ENCODE data around the gene FRMD4A.

DNA sequence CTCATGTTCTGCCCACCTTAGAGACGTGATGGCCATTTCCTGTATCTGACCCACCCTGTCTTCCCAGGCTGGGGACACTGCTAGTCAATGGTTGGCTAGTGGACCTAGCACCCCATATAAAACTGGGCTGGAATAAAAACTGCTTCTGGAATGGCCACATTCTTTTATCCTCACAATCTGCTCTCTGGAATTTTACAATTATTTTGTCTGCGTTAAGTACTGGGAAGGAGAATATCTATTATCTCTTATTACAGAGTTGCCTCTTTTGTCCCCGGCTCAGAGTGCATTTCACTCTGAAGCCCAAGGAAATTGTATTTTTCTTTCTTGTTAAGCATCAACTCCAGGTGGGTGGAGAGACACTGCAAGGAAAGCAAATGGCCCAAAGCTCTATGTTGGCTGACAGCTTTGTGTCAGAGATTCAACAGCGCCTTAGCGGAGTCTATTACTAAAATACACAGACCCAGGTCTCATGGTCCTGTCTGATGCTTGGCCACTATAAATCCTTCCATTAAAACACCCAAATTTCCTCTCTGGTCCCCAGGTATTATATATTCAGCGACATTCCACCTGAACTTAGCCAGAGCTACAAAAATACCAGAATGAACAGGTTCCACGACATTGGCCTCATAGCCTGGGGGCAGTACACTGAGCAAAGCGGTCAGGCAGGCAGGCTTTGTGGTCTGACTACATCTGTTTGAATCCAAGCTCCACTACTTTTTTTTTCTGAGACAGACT, 622.3 kb downstream of the FRMD4A start:
- TF ChIP-seq, protein P1, sequence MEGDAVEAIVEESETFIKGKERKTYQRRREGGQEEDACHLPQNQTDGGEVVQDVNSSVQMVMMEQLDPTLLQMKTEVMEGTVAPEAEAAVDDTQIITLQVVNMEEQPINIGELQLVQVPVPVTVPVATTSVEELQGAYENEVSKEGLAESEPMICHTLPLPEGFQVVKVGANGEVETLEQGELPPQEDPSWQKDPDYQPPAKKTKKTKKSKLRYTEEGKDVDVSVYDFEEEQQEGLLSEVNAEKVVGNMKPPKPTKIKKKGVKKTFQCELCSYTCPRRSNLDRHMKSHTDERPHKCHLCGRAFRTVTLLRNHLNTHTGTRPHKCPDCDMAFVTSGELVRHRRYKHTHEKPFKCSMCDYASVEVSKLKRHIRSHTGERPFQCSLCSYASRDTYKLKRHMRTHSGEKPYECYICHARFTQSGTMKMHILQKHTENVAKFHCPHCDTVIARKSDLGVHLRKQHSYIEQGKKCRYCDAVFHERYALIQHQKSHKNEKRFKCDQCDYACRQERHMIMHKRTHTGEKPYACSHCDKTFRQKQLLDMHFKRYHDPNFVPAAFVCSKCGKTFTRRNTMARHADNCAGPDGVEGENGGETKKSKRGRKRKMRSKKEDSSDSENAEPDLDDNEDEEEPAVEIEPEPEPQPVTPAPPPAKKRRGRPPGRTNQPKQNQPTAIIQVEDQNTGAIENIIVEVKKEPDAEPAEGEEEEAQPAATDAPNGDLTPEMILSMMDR (IDR thresholded peaks at IDR 0.05) = no peak
- TF ChIP-seq POLR2A (IDR thresholded peaks at IDR 0.05) (no peak), POLR2AphosphoS5 (IDR thresholded peaks at IDR 0.05) (no peak)
